ENCODE results near the gene CD19. TPM values are rescaled to one million over a fixed set of nuclear protein-coding genes. Genes with fewer than 3 reads are reported as not detected.
A peak's percentile ranks its signal among the peaks of the same experiment; 100 is the strongest.
"Not testable (repeated sequence)": the region's sequence is repeated elsewhere in the genome, so short reads cannot be mapped to it uniquely, and the experiment has no call there.

Gene CD19
- polyA plus RNA-seq, 4 donors = 1.3 to 5.3 (median 3.7) TPM

DNA sequence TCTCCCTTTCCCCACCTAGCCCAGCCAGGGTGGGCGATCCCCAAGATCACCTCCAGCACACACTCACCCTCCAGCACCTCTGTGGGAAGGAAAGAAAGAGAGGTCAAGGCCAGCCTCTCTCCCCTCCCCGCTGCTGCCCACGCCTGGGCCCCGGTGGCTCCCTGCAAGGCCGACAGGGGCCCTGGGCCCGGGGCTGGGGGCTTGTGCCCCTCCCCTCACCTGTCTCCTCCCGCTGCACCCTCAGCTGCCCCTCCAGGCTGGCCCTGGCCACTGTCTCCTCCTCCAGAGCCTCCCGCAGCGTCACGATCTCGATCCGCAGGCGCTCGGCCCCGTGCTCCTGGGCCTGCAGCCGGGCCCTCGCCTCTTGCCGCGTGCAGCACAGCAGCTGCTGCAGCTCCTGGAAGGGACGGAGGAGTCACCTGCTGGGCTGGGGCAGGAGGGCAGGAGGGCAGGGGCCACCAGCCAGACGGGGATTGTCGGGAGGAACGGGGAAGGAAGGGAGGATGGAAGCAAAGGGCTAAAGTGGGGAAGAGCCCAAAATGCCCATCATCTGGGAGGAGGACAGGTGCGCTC lies 25.9 kb upstream of the CD19 start:
- DNase-seq (ENCODE audit: low read depth in 4 of 4, low spot score in 3 of 4) = no peak

DNA sequence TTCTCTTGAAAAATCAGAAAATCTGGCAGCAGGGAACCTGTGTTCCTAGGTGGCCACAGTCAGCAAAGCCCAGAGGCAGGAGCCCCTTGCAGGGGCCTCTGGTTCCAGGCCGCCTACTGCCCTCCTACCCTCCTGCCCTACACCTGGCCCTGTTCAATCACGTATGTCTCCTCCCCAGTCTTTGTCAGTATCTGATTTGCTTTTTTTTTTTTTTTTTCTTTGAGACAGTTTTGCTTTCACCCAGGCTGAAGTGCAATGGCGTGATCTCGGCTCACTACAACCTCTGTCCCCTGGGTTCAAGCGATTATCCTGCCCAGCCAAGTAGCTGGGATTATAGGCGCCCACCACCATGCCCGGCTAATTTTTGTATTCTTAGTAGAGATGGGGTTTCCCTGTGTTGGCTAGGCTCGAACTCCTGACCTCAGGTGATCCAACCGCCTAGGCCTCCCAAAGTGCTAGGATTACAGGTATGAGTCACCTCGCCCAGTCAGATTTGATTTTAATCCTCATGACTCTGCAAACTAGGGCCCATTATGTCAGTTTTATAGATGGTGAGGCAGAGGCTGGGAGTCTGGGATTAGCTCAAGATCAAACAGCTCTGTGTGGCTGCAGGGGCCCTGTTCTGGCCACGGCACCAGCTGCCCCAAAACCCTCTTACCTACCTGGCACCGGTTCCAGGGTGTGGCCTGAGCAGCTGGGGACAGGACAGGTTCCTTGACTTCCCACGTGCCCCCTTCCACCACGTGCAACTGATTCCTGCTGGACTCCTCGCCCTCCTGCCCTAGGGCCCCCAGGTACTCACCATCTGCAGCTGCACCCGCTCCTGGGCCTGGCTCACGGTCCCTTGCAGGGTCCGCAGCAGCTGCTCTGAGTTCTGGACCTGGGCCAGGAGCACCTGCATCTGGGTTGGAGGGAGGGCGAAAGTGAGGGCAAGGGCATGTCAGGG lies 21.4 kb upstream of the CD19 start:
- DNase-seq (ENCODE audit: low read depth in 4 of 4, low spot score in 3 of 4) = no peak

DNA sequence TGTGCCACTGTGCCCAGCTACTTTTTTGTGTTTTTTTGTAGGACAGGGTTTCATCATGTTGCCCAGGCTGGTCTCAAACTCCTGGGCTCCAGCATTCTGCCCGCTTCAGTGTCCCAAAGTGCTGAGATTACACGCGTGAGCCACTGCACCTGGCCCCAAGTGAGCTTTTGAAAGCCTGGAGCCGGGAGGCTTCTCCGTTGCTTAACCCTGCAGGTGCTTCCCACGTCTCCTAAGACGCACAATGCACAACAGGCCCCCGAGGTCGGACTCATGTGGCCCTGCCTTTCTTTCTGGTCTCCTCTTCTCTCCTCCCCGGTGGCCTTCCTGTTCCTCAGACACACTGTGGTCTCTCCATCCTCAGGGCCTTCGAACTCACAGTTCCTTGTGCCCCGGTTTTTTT lies 19.2 kb upstream of the CD19 start:
- no peak for DNase-seq (ENCODE audit: low read depth in 4 of 4, low spot score in 3 of 4)

DNA sequence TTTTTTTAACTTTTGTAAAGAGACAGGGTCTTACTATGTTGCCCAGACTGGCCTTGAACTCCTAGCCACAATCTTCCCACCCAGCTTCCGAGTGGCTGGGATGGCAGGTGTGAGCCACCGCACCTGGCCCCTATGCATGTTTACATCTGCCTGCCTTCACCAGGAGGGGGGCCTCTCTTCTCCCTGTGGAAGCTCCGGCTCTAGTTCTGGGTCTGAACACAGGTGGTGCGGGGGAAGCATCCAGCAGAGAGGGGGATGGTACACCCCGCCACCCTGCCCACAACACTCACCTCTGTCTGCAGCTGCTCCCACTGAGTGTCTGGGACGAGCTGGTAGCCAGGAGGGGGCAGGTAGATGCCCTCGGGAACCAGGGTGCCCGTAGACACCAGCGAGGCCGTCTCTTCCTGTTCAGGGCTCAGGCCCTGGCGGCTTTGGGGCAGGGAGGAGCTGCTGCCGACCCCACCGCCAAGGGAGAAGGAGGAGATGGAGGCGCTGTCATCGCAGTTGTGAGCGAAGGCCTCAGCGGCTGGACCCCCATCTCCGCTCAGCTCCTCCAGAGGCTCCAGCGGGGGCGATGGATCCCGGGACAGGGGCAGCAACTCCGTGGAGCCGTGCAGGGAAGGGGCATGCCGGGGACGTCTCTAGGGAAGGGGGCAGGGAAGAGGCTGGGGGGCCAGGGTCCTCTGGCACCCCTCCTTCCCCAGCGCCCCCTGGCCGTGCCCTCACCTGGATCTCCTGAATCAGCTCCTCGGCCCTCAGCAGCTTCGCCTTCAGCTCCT lies 17.6 kb upstream of the CD19 start:
- no peak for DNase-seq (ENCODE audit: low read depth in 4 of 4, low spot score in 3 of 4)

DNA sequence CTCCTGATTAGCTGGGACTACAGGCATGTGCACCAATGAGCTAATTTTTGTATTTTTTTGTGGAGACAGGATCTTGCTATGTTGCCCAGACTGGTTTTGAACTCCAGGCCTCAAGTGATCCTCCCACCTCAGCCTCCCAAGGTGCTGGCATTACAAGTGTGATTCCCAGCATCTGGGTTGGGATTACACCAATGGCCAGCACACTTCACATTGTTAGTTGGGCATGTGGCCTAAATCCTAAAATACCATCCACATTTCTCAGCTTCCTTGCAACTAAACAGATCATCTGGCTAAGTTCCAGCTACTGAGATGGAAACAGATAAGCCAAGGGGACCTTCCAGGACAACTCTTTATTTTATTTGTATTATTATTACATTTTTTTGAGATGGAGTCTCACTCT lies 16.6 kb upstream of the CD19 start:
- no peak for DNase-seq (ENCODE audit: low read depth in 4 of 4, low spot score in 3 of 4)

DNA sequence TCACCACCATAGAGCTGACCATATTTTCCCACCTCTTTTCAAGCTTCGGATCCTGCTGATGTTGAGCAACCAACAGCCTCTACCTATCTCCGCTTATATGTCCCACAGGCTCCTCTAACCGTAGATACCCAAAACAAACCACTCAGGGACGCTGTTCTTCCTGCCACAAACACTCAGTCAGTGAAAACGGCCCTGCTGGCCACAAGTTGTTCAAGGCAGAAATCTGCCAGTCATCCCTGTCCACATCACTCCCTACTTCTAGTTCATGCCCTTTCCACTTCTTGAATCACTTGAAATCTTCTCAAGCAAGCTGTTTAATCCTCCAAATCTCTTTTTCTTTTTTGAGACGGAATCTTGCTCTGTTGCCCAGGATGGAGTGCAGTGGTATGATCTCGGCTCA lies 14.7 kb upstream of the CD19 start:
- no peak for DNase-seq (ENCODE audit: low read depth in 4 of 4, low spot score in 3 of 4)

DNA sequence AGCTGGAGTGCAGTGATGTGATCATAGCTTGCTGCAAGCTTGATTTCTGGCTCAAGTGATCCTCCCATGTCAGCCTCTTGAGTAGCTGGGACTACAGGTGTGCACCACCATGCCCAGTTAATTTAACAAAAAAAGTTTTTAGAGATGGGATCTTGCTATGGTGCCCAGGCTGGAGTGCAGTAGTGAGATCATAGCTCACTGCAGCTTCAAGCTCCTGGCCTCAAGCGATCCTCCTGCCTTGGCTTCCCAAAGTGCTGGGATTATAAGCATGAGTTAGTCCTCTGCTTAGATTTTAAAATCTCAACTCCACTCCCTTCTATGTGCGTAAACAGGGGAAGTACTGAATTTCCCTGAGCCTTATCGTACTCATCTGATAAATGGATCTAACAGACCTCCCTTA lies 13.1 kb upstream of the CD19 start:
- no peak for DNase-seq (ENCODE audit: low read depth in 4 of 4, low spot score in 3 of 4)

DNA sequence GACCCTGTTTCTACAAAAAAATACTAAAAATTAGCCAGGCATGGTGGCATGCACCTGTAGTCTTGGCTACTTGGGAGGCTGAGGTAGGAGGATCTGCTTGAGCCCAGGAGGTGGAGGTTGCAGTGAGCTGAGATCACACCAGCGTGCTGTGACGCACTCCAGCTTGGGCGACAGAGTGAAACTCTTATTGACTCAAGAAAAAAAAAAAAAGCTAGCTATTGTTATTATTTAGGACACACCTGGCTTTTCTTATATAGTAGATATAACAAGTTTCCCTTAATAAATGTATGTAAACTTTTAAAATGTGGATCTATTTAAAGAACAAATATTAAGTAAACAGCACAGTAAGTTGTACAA lies 8.6 kb upstream of the CD19 start:
- DNase-seq (ENCODE audit: low read depth in 4 of 4, low spot score in 3 of 4) = no peak

DNA sequence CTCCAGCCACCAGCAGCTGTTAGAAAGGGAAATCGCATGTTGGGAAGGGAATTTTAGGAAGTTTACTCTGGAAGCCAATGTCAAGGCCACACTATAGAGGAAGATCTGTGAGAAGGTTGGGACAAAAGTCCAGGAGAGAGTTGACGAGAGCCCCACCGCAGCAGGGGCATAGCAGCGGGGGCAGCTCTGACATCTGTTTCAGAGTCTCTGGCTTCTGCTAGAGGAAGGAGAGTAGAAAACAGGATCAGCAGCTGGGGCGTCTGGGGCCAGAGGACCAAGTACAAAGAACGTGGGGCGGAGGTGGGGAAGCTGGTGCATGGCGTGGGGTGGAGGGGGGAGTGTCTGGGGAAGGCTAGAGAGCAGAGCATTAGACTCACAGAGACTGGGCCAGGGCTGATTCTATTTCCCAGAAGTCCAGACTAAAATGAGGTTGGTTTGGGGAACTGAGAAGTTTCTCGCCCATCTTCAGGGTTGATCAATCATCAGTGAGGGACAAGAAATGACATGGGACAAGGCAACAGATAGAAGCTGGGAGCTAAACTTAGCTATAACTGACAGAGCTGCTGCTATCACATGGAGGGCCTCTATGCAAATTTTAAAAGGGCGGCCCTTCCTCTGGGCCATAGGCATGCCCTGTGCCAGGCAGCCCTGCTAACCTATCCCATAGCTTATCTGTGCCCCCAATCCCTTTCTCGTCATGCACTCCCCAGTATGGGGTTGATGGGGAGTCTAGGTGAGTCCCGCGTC lies 7.9 kb upstream of the CD19 start:
- no peak for DNase-seq (ENCODE audit: low read depth in 4 of 4, low spot score in 3 of 4)

DNA sequence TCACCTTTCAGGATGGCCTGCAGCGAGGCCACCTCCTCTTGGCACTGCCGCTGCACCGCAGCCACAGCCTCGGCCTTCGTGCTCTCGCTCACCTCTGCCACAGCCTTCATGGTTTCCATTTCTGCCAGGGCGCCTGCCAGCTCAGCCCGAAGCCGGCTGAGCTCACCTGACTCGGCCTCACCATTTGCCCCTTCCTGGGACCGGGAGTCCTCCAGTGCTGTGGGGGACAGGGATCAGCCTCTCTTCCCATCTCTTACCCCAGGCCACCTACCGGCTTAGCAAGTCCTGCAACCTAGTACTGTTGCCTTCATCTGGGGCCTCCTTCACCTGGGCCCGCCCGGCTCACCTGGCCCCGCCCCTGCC lies 7.4 kb upstream of the CD19 start:
- DNase-seq (ENCODE audit: low read depth in 4 of 4, low spot score in 3 of 4) = no peak

DNA sequence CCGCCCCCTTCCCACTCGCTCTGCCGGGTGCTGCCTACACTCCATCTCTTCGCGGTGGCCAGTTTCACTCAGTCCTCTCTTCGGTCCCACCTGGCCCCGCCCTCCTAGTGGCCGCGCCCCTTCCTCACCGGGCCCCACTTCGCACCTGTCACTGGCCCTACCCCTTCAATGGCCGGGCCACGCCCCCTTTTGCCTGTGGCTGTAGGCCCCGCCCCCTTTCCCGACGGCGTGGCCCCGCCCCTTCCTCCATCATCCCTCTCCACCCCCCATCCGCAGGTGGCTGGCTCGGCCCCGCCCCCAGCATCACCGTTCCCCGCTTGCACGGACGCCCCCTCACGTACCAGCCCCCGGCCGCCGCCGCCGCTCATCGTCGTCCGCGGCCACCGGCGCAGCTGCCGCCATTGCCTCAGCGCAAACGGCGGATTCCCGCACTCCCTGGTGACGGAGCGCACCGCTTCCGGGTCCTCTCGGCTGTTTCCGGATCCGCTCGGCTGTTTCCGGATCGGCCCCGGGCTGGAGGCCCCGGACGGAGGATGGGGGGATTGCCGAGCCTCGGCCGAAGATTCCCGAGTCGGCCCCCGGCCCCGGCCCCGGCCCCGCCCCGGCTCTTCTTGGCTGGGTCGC lies 6.9 kb upstream of the CD19 start, which contains the start of gene RABEP2:
Gene RABEP2, minus strand, starts transcription at position 477 of the 624 bp plus-strand sequence. Its CDS starts 75 bp downstream, at position 402.
- peak; percentile 77 to 85 (median 80) for DNase-seq (ENCODE audit: low read depth in 4 of 4, low spot score in 3 of 4)

DNA sequence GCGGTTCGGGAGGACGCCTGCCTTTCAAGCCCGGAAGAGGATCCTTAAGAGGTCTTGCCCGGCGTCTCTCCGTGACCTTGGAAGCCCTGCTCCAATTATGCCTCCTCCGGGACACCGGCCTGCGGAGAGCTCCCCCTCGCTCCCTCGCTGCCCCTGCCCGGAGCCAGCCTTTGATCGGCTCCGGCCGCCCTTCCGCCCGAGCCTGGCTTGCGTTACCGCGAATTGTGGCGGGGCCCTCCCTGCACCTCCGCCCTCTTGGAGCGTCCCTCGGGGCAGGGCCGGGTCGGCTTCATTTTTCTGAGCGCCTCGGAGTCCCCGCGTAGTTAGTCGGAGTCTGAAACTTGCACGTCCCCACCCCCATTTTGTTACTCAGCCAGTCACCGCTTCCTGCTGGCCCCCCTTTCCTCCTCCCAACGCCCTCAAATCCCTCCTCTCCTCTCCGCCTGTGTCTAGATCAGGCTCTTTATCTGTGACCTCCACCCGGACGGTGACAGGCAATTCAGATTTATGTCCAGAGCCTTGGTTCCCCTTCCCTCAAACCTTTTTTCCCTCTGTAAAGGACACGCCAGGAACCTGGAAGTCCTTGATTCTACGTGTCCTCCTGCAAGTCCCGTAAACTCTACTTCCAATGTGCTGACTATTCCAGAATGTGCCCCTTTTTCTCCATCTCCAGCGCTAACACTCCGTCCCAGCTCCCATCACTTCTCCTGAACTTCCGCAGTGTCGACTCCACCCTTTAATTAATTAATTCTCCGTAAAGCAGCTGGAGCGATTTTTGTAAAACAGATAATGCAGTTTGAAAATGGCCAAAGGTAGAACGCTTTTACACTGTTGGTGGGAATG lies 6.2 kb upstream of the CD19 start:
- DNase-seq (ENCODE audit: low read depth in 4 of 4, low spot score in 3 of 4) = peak; percentile 64 to 79 (median 68)

DNA sequence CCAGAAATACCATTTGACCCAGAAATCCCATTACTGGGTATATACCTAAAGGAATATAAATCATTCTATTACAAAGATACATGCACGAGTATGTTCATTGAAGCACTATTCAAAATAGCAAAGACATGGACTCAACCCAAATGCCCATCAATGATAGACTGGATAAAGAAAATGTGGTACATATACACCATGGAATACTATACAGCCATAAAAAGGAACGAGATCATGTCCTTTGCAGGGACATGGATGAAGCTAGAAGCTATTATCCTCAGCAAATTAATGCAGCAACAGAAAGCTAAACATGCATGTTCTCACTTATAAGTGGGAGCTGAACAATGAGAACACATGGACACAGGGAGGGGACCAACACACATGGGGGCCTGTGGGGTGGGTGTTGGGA lies 5.5 kb upstream of the CD19 start:
- DNase-seq (ENCODE audit: low read depth in 4 of 4, low spot score in 3 of 4) = not testable (repeated sequence)

DNA sequence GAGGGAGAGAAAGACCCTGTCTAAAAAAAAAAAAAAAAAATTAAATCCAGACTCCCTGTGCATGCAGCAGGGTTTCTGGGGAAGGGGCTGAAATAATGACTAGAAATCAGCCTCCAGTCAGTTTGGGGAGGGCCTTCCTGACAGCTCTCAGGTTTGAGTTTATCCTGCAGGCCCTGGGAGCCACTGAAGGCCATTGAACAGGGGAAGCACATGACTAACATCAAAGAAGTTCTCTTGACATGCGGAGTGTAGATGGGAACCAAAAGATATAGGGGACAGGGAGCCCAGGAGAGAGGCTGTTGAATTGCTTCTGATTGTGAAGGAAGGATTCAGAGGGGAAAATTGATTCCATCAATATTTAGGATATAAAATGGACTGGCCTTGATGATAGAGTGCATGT lies 4.0 kb upstream of the CD19 start:
- no peak for DNase-seq (ENCODE audit: low read depth in 4 of 4, low spot score in 3 of 4)

DNA sequence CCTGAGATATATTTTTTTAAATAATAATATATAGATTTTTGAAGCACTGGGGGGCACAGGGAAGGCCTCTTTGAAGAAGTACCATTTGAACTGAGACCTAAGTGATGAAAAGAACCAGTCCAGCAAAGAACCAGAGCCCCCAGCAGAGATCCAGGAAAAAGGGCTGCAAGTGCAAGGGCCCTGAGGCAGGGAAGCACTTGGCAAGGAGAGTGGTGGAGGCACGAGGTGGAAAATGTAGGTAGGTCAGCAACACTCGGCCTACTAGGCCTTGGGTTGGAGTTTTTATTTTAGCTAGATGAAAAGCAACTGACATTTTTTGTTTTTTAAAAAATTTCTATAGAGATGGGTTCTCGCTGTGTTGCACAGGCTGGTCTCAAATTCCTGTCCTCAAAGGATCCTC lies 1.6 kb upstream of the CD19 start:
- no peak for DNase-seq (ENCODE audit: low read depth in 4 of 4, low spot score in 3 of 4)

DNA sequence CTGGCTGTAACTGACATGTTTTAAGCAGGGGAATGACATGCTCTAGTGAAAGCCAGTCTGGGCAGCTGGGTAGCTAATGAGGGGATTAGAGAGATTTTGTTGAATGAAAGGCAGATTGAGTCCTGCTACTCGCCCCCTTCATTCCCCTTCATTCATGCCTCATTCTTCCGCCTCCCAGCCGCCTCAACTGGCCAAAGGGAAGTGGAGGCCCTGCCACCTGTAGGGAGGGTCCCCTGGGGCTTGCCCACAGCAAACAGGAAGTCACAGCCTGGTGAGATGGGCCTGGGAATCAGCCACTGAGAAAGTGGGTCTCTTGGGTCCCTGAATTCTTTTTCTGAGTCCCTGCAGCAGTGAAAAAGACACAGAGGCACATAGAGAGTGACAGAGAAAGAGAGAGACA lies 1.1 kb upstream of the CD19 start:
- no peak for DNase-seq (ENCODE audit: low read depth in 4 of 4, low spot score in 3 of 4)

DNA sequence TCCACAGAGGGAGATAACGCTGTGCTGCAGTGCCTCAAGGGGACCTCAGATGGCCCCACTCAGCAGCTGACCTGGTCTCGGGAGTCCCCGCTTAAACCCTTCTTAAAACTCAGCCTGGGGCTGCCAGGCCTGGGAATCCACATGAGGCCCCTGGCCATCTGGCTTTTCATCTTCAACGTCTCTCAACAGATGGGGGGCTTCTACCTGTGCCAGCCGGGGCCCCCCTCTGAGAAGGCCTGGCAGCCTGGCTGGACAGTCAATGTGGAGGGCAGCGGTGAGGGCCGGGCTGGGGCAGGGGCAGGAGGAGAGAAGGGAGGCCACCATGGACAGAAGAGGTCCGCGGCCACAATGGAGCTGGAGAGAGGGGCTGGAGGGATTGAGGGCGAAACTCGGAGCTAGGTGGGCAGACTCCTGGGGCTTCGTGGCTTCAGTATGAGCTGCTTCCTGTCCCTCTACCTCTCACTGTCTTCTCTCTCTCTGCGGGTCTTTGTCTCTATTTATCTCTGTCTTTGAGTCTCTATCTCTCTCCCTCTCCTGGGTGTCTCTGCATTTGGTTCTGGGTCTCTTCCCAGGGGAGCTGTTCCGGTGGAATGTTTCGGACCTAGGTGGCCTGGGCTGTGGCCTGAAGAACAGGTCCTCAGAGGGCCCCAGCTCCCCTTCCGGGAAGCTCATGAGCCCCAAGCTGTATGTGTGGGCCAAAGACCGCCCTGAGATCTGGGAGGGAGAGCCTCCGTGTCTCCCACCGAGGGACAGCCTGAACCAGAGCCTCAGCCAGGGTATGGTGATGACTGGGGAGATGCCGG lies 769 bp downstream of the CD19 start:
- DNase-seq (ENCODE audit: low read depth in 4 of 4, low spot score in 3 of 4) = no peak

DNA sequence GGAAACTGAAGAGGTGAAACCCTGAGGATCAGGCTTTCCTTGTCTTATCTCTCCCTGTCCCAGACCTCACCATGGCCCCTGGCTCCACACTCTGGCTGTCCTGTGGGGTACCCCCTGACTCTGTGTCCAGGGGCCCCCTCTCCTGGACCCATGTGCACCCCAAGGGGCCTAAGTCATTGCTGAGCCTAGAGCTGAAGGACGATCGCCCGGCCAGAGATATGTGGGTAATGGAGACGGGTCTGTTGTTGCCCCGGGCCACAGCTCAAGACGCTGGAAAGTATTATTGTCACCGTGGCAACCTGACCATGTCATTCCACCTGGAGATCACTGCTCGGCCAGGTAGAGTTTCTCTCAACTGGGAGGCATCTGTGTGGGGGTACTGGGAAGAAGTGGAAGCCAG lies 1.4 kb downstream of the CD19 start:
- no peak for DNase-seq (ENCODE audit: low read depth in 4 of 4, low spot score in 3 of 4)

DNA sequence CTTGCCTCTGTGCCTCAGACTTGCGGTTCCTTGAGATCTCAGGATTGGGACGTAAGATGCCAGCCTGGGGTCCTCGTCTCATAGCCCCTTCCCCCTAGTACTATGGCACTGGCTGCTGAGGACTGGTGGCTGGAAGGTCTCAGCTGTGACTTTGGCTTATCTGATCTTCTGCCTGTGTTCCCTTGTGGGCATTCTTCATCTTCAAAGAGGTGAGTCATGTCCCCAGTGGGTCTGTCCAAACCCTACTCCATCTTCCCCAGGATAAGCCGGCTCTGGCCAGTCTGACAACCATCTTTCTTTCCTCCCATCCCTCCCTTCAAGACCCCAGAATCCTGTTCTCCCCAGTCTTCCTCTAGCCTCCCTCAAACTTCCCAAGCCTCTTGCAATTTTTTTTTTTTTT lies 3.6 kb downstream of the CD19 start:
- no peak for DNase-seq (ENCODE audit: low read depth in 4 of 4, low spot score in 3 of 4)

Data from left renal pelvis (tissue), 4 donors.